GM18499 (cell line): Measurements from ENCODE around the gene ABCC4.

ENCODE experiments used
- ATAC-seq: cut with Tn5 transposase; IDR thresholded peaks from one replicate; pipeline ENCODE4 v1.9.1; 2021; ENCODE audit warnings: moderate number of reproducible peaks; ENCODE audit not compliant: insufficient read depth, unreplicated experiment

ABCC4 gene

DNA sequence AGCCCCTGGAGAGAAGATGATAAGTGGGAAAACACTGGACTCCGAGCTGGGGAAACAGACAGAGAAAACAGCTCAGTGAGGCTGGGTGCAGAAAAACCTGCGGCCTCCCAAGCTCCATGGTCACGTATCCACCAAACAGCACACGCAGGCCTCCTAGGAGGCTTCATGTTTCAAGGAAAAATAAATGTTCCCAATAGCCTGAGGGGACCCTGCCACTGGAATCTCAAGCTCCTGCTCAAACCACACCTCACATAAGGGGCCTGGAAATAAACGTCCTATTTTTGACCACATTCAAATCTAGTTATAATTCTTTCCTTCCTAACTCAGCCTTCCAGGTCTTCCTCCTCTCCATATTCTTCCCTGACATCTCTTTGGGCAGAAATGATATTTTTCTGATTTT, 225.7 kb downstream of the ABCC4 start:
- ATAC-seq = no peak

GRCh38 chr13:95074820-95075219, 226.4 kb downstream of the ABCC4 start:
- no peak for ATAC-seq

GRCh38 chr13:95073747-95074311, 227.4 kb downstream of the ABCC4 start:
- no peak for ATAC-seq

GRCh38 chr13:95067303-95067702, 233.9 kb downstream of the ABCC4 start:
- no peak for ATAC-seq

GRCh38 chr13:95060014-95060519, 241.2 kb downstream of the ABCC4 start:
- no peak for ATAC-seq

DNA sequence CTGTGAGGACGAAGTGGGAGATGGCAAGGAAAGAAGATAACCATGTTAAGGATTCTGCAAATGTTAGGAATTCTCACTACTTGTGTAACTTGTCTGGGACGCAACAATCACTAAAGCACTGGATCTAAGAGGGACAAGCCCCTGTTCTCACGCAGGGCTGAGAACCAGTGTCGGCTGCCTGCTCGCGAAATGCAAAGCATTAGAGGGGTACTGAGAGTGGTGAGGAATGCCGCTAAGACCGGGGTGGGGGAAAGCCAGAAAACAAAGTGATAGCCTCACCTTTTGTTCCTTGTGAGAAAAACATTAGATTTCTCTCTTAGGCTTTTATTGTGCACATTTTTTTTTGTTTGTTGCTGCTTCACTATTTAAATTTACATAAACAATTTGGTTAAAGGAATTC, 241.9 kb downstream of the ABCC4 start:
- no peak for ATAC-seq

GRCh38 chr13:95058680-95059079, 242.6 kb downstream of the ABCC4 start:
- no peak for ATAC-seq

DNA sequence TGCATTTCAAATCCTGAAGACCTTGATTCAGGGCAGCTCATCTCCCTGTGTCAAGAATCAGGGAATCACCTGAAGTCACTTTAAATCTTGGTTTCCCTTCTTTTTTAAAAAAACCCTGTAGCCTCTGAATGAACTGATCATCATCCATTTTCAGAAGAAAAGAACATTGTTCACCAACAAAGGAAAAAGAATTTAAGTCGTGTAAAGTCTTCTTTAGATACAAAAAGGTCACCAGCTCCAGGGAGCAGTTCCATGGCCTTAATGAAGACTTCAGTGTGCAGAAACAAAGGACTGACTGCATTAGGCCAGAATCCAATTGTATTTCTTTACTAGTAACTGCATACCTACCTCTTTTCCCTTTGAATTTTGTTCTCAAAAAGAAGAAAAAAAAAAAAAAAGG, 245.0 kb downstream of the ABCC4 start:
- ATAC-seq = no peak

DNA sequence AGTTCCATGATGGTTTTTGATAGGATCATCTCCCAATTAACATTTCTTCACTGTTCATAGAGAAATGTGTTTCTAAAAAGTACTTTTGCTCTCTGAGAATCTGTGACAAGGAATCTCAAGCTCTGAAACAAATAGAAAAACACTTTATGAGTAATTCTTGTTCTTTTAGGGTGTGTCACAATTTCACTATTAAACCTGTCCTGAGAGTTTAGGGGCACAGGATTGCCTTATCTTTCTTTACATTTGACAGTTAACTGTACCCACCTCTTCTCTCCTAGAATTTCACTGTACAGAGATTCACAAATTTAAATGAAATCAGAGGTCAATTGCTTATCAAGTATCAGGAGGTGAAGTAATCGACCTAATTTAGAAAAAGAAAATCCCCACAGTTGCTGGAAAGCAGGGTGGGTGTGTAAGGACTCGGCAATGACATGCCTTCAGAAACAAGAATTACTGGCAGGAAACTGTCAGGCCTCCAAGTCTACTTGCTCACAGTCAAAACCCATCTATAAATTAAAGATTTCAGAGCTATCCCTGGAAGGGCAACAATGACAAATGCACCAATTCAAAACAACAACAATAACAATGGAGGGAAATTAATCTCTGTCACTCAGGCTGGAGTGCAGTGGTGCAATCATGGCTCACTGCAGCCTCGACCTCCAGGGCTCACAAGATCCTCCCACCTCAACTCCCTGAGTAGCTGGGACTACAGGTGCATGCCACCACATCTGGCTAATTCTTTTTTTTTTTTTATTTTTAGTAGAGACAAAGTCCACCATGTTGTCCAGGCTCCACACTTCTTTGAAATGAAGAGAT, 250.2 kb downstream of the ABCC4 start:
- peak; percentile 57 for ATAC-seq

GRCh38 chr13:95049772-95050171, 251.5 kb downstream of the ABCC4 start:
- no peak for ATAC-seq

DNA sequence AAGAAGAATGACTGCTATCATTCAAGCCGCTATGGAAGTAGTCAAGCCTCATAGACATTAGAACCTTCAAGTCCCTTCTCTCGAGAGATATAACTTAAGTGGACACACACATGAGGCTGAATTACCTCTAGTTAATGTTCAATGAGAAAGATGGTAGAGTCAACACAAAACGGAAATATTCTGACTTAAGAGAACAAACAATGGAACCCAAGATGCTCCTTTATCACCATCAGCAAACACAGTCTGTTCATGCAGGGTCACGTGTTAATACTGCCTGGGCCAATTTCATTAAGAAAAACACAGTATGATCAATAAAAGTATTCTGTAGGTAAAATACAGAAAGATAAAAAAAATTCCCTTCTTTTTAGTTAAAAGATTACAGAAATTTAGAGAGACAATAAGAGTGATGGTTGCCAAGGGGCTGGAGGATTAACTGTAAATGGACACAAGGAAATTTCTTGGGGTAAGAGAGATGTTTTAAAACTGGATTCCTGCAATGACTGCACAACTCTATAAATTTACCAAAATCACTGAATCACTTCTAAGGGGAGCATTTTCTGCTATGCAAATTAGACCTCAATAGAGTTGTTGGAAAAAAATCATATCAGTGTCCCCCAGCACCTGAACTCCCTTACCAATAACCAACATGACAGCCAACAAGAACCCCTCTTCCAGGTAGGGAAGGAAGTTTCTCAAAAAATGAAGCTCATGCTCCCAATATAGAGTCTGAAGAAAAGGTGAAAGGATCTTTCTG, 256.6 kb downstream of the ABCC4 start:
- ATAC-seq = no peak

DNA sequence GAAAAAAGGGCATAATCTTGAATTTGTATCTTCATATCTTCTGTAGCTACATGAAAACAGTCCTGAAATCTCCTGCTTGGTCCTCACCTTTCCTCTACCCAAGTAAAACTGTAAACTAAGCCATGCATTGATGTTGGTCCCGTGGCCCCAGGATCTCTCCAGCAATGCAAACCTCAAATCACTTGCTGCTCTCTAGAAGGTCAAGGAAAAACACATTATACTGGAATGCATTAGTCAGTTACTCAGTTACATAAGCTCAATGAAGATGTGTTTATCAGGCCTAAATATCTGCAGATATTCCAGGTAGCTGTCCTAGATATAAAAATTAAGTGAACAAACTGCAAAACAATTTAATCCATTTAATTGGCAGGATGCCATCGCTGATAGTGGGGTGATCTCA, 261.8 kb downstream of the ABCC4 start:
- ATAC-seq = no peak

- no peak for ATAC-seq
Observed at GRCh38 chr13:95038949-95039348, 262.3 kb downstream of the ABCC4 start.

DNA sequence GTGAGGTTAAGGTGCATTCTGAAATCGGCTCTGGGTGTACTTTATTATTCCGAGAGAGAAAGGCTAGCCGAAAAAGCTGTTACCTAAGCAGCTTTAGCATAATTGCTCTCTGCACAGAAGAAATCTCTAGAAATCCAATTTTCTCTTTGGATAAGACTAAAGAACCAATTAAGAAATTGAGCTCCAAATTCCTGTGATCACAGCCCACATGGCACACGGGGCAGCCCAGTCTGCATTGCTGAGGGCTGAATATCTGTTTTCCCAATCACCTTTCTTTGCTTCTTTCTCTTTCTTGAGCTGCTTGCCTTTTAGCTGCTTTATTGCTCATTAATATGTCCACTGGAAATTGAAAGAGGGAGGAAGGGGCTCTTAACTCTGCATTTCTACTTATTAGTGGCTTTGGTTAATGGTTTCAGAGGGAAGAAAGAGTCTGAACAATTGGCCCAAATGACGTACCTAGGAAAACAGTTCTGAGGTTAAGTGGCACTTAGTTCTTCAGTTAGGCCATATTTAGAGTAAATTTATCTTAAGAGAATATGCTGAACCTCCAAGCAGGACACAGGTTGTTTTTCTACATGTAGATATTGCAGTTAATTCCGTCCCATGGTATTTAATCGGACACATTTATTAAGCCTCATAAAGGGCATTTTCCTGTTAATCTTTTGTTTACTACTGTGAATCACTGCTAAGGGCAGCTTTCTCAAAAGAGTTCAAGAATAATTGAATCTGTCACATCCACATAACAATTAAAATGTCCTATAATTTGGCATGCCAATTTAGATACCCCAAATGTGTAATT, 265.7 kb downstream of the ABCC4 start:
- ATAC-seq = no peak

DNA sequence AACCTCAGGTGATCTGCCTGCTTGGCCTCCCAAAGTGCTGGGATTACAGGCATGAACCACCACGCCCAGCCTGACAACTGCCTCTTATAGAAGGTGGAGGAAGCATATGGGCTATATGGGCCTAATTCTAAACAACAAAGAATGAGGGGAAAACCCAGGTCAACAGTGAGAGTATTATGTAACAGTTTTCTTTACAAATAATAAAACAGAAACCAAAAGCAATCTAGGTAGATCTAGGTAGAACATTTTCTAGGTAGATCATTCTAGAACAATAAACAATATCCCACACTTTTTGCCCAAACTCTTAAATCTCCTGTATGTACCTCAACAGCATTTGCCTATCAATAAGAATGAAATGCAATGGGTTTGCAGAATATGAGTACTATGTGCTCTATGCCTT, 267.4 kb downstream of the ABCC4 start:
- ATAC-seq = peak; percentile 80

GRCh38 chr13:95032121-95032520, 269.1 kb downstream of the ABCC4 start:
- no peak for ATAC-seq

DNA sequence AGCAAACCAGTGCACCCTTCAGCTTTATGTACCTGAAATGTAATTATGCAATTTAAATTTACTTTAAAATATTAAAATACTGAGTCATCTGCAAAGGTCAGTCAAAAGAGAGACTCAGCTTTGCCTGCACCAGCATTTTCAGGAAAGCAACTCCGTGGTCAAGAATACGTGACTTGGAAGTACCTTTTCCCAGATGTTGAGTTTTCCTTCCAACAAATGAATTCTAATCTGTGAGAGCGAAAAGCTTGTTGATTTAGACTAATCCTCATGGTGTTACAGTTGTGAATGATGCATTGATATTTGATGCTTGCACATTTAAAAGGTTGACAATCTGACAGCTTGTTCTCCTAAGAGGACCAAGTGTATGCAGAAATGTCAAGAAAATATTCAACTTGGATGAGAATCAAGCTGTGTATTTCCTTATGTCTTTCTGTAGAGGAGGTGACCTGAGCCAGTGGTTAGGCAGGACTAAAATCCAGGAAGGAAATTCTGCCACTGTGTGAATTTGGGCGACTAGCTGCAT, 270.4 kb downstream of the ABCC4 start:
- no peak for ATAC-seq

DNA sequence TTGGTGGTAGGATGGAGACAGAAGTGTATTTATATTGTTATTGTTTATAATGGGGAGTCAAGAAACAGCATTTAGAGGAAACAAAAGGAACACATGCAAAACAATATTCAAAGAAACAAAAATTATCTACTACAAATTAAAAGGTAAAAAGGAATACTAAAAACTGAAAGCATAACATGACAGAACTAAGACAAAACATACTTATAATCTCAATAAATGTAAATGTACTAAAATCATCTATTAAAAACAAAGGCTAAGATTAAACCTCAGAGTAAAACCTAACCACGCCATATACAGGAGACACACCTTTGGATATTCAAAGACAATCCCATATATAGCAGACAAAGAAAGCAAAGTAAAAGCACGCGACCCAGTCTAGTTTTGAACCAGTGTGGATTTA, 273.6 kb downstream of the ABCC4 start:
- no peak for ATAC-seq

DNA sequence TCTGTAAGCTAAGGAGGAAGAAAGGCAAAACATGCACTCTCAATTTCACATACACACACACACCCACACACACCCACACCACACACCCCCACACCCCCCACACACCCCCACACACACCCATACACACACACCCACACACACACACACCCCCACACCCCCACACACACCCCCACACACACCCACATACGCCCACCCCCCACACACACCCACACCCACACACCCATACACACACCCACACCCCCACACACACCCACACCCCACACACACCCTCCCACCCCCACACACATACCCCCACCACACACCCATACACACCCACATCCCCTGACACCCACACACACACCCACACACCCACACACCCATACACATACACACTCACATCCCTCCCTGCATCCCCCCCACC, 276.1 kb downstream of the ABCC4 start:
- ATAC-seq = no peak

DNA sequence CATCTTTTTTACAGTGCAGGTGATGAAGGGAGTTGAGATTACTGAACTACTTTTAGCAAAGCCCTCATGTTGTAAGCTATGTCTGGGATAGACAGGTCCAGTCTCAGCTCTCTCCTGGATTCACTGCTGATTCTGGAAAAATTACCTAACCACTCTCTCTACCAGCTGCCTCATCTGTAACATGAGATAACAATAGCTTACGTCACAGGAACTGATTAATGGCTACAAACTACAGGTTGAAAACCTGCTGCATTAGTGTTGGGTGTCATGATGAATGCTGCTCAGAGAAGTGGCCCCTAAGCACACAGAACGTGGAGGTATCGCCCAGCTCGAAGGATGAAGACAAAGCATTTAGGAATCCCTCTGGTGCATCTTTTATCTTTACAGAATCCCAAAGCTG, 277.8 kb downstream of the ABCC4 start:
- ATAC-seq = no peak
